Astrocyte of the hippocampus (primary cell): ENCODE measurements around the gene NADK.

Source experiments
- DNase-seq: peaks from one replicate; pipeline ENCODE4 v3.0.0; 2011; ENCODE audit warnings: low read depth, low spot score

NADK gene

DNA sequence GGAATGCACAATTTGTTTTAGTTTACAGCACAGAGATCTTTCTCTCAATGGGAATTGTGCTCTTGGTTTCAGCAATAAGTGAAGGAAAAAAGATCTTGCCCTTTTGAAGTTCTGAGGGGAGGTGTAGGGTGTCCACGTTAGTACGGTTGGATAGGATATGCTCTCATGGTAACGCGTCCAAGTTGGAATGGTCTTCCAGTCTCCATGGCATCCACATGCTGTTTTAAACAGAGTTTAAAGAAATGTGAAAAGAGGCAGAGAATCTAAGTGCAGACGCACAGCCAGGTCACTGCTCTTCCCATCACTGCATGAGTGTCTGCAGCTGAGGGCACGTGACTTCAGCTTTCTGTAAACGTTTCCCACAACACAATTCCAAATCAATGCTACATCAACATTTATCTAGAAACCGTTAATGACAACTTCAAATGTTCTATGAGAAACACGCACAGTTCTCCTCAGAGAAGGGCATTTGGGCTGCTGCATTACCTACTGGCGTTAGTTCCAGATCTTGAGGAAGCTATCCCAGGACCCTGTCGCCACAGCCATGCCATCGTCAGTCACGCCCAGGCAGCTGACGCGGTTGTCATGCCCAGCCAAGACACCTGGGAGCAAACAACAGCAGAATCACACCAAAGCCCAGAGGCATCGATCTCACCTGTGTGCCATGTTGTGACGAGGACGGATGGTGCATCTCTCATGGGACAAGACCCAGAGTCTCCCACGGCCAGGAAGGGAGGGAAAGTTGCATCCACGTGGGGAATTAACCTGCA, 8.8 kb upstream of the NADK start:
- no peak for DNase-seq

DNA sequence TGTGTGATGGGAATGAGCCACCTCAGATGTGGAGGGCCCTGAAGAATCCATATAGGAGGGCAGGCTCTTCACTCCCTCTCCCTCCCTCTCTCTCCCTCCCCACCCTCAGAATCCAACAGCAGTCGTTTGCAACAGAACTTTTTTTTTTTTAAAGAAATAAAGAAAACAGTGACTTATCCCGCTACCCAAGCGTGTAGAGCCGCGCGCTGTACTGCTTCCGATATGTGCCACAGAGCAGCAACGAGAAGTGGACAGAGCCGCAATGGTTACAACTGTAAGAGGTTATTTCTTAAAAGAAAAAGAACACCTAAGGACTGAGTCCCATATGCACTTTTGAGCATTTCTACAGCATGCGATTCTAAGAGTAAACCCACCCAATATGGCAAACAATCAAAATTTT, 7.4 kb upstream of the NADK start:
- no peak for DNase-seq

GRCh38 chr1:1784933-1785332, 6.7 kb upstream of the NADK start:
- no peak for DNase-seq

GRCh38 chr1:1783320-1783719, 5.0 kb upstream of the NADK start:
- no peak for DNase-seq

- peak; percentile 57 for DNase-seq
Observed at GRCh38 chr1:1782399-1783221, 4.3 kb upstream of the NADK start.

DNA sequence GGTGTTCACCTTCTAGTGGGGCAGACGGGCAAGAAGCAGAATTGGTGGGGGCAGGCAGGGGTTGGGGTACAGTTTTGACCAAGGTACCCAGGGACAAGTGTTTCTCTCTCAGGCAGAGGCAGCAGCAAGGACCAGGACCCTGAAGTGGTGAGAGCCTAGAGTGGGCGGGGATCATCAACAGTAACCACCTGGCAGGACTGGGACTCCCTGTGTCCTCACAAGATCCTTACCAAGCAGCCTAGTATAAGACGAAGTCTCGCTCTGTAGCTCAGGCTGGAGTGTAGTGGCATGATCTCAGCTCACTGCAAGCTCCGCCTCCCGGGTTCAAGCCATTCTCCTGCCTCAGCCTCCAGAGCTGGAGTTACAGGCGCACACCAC, 3.2 kb upstream of the NADK start:
- no peak for DNase-seq

DNA sequence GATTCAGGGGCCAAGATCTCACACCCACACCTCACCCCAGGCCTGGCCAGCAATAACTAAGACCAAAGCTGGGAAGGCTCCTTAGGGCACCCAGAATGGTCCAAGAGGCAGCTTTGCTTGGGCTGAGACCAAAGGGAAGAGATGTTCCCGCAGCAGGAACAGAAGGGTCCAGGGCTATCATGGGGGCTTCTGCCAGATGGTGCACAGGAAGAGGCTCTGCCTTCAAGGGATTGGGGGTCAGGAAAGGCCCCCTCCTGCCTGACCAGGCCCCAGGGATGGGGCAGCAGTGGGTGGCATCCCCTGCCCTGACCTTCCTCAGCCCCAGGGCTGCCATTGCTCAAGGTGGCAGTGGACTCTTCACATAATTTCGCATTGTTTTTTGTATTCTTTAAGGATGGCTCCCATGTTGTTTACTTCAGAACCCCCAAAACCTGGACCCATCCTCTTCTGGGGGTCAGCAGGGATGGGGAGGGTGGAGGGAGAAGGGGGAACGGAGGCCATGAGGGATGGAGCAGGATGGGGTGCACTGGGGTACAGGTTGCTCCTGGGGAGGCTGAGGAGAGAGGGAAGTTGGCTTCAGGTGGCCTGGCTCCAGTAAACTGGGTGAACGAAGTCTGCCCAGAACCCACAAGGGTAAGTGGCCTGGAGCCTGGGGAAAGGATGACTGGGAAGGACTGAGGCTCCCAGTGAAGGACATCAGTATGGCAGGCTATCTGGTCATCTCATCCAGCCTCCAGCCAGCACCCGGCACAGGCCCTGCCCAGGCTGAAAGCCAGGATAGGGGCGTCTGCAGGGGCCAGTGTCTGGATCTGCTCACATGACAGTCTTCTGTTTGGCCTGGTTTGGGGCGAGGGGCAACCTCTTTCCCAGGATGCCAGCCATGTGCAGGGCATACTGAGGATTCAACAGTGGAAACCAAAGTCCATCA, 2.6 kb upstream of the NADK start:
- no peak for DNase-seq

DNA sequence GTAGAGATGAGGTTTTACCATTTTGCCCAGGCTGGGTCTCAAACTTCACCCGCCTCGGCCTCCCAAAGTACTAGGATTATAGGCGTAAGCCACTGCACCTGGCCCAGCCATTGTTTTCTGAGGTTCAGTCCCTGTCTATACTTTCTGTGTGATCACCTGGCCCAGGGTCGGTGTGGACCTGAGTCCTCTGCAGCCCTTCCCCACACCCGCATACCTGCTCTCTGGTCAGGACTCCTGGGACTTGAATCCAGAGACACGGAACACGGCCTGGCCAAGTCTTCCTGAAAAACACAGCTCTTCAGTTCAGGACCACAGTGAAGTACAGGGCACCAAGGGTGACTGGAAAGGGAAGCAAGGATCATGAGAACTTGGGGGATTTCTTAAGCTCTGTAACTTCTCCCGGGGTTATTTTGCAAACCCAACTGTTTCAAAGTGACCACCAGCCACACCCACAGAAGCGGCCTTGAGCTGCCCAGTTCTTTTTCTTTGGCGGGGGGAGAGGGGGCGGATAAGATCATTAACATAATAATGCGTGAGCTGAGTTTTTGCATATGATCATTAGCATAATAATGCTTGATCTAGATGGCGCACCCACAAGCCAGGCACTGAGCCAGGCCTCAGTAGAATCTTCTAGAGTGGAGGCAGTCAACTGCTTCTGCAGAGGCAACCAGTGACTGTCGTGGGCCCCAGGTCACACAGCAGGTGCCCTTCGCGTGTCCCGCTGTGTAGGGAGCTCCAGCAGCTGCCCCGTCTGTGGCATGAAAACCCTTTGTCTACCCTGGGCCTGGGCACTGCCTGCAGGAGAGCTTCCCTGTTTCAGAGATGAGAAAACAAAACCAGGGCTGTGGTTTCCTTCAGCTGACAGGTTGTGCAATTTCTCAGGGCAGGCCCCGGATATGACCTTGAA, 1.7 kb upstream of the NADK start:
- peak; percentile 89 for DNase-seq

DNA sequence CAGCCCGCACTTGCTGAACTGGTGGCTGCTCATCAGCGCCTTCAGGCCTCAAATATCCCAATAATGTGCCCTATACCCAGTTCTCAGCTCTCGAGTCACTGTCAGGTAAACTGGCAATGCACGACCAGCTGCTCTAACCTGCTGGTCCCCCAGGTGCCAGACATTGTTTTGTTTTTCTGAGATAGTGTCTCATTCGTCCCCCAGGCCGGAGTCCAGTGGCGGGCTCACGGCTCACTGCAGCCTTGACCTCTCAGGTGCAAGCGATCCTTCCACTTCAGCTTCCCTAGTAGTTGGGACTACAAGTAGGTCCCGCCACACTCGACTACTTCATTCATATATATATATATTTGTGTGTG, 1.0 kb upstream of the NADK start:
- no peak for DNase-seq

GRCh38 chr1:1778663-1779319, 521 bp upstream of the NADK start:
- DNase-seq = peak; percentile 55

- DNase-seq = peak; percentile 57
Observed at GRCh38 chr1:1777583-1777899, 729 bp downstream of the NADK start.

DNA sequence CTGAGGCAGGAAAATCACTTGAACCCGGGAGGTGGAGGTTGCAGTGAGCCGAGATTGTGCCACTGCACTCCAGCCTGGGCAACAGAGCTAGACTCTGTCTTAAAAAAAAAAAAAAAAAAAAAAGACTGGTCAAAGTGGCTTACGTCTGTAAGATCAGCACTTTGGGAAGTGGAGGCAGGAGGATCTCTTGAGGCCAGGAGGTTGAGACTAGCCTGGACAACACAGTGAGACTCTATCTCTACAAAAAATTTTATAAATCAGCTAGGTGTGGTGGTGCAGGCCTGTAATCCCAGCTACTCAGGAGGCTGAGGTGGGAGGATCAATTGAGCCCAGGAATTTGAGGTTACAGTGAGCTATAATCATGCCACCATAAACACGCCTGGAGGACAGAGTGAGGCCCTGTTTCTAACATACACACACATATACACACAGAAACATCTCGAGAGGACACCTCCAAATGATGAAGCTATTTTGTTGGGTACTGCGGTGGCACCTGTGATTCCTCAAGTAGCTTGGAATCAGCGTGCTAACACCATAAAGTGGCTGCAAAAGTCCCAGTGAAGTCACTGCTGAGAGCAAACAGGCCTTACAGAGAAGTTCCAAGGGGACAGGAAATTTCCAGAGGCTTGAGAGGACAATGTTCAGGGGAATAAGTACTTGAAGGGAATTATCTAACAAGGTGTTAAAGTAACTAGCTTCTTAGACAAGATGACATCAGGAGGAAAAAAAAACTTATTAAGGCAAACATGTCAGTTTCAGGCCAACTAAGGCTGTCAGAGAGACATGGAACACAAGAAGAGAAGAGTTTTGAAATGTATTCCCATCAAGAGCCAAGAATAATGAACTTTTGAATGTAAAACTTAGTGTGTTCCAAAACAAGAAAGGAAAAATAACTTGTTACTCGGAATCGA, 1.3 kb downstream of the NADK start:
- no peak for DNase-seq

- no peak for DNase-seq
Observed at GRCh38 chr1:1775327-1776226, 2.7 kb downstream of the NADK start.

- DNase-seq = no peak
Observed at GRCh38 chr1:1773874-1774273, 4.4 kb downstream of the NADK start.

- no peak for DNase-seq
Observed at GRCh38 chr1:1771096-1771495, 7.2 kb downstream of the NADK start.

GRCh38 chr1:1770102-1770501, 8.2 kb downstream of the NADK start:
- no peak for DNase-seq

DNA sequence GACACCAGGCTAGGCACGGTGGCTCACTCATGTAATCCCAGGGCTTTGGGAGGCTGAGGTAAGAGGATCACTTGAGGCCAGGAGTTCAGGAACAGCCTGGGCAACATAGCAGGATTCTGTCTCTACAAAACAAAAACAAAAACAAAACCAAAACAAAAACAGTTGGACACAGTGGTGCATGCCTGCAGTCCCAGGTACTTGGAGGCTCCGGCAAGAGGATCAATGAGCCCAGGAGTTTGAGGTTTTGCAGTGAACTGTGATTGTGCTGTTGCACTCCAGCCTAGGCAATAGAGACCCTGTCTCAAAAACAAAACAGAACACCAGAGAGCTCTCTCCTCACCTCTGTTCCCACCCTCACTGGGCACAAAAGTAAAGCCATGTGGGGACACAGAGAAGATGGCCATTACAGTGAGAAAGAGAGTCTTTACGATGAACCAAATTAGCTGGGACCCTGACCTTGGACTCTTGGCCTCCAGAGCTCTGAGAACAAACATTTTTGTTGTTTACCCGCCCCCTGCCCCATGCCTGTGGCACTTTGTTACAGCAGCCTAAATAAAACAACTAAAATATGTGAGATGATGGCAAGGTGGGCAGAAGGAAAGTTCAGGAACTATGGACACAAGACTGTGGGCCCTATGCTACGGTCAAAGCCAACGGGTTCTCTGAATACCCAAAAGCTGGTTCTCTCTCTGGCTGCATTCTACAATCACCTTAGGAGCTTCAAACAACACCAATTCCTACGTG, 9.8 kb downstream of the NADK start:
- DNase-seq = no peak
